DOHH2 (cell line): ENCODE data around the gene TIMM21.

Experiments used
- EZH2phosphoT487 ChIP-seq: fragments of 200-600 bp; sonication (generic); IDR thresholded peaks from 2 replicates; pipeline ENCODE4 v1.6.1; 2017; ENCODE audit warnings: borderline replicate concordance, mild to moderate bottlenecking, antibody characterized with exemption, low read length, moderate library complexity, mixed read lengths
- TF ChIP-seq, protein P1 (sequence below): fragments of 200-600 bp; sonication (generic); IDR thresholded peaks from one replicate; pipeline ENCODE4 v1.5.1; 2014; ENCODE audit warnings: antibody characterized with exemption, mild to moderate bottlenecking, low read depth, low read length; ENCODE audit not compliant: poor library complexity, severe bottlenecking

DNA sequence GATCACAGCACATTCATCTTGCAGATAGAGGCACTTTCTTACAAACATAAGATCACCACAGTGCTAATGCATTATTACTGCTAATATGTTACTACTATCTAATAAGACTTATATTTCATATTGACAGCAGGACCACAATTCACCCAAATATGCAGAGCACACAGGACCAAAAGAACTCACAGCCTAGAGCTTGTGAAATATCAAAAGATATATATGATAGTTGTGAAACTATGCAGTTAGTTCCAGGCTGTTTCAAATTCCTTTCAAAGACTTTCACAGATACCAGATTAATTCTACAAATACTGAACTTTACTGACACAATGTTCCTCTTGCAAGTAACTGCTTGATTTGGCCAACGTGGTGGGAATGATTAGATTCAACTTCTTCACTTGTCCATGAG, 23.7 kb upstream of the TIMM21 start:
- TF ChIP-seq, protein P1, sequence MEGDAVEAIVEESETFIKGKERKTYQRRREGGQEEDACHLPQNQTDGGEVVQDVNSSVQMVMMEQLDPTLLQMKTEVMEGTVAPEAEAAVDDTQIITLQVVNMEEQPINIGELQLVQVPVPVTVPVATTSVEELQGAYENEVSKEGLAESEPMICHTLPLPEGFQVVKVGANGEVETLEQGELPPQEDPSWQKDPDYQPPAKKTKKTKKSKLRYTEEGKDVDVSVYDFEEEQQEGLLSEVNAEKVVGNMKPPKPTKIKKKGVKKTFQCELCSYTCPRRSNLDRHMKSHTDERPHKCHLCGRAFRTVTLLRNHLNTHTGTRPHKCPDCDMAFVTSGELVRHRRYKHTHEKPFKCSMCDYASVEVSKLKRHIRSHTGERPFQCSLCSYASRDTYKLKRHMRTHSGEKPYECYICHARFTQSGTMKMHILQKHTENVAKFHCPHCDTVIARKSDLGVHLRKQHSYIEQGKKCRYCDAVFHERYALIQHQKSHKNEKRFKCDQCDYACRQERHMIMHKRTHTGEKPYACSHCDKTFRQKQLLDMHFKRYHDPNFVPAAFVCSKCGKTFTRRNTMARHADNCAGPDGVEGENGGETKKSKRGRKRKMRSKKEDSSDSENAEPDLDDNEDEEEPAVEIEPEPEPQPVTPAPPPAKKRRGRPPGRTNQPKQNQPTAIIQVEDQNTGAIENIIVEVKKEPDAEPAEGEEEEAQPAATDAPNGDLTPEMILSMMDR: no peak
- TF ChIP-seq EZH2phosphoT487: no peak
